ENCODE measurements around the gene TERB1. TPM values are rescaled to one million over a fixed set of nuclear protein-coding genes. Genes with fewer than 3 reads are reported as not detected.
A peak's percentile ranks its signal among the peaks of the same experiment; 100 is the strongest.

The TERB1 gene
- total and polyA plus RNA-seq, 2 of the 13 experiments (the other 11 are each of a cell fraction or from before 2014, with no cell fraction given): not detected

DNA sequence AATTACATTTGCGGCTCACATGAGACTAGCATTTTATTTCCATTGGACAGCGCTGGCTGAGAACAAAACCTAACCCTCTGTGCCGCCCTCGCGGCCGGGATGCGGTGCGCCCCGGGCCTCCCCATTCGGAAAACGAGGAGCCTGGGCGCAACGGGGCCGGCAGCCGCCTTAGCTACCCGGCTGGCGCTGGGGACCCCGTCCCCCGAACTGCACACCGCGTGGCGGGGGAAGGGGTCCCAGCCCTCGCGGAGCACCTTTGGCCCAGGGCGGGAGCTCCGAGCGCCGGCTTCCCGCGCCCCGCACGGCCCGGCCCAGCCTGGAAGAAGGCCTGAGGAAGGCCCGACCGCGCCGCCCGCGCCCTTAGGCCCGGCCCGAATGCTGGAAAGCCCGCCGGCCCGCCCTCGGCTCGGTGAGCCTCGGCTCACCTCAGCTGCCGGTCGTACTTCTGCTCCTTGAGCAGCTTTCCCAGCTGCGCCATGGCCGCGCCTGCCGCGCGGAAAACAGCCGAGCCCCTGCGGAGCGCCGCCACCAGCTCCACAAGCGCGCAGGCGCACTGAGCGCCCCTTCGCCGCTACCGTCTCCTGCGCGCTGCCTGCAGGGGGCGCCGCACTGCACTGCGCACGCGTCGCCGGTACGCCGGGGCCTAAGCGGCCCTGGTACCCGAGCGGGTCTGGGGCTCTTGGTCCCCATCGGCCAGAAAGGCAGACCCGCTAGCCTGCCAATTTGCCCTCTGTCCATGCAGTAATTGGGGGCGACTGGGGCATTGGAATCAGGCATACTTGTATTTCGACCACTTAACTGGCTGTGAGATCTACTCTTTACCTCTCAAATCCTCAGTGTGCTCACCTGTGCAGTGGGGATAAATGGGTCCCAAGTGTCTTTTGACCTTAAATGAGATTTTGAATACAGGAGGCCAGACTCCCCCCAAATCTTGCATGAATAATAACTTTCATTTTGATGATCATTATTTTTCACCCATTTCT lies 29.3 kb upstream of the TERB1 start, which contains the start of gene NAE1 (continued):
- TF ChIP-seq ZKSCAN8 (CRISPR knock-in tag; IDR thresholded peaks at IDR 0.05; ENCODE audit: borderline replicate concordance) (0 out of 2 replicates have a peak, but pooled peaks have one; percentile 40), SIX1 (CRISPR knock-in tag; IDR thresholded peaks at IDR 0.05; ENCODE audit: borderline replicate concordance) (no peak; the same call in 1 of the 2 replicates), ZNF367 (CRISPR knock-in tag; IDR thresholded peaks at IDR 0.05; ENCODE audit: borderline replicate concordance) (peak; percentile 96; the same call in 1 of the 2 replicates), ATAD3A (CRISPR knock-in tag; IDR thresholded peaks at IDR 0.05) (no peak), SNAPC2 (CRISPR knock-in tag; IDR thresholded peaks at IDR 0.05) (no peak), ZNF484 (CRISPR knock-in tag; IDR thresholded peaks at IDR 0.05; ENCODE audit: borderline replicate concordance, low read depth) (no peak), NFKB2 (CRISPR knock-in tag; IDR thresholded peaks at IDR 0.05; ENCODE audit: borderline replicate concordance) (peak; percentile 99; the same call in 1 of the 2 replicates), SATB2 (CRISPR knock-in tag; IDR thresholded peaks at IDR 0.05) (peak; percentile 98), ARNT (IDR thresholded peaks at IDR 0.05) (no peak), NCOR1 (IDR thresholded peaks at IDR 0.05; ENCODE audit: borderline replicate concordance, low read length) (no peak), NR2F6 (IDR thresholded peaks at IDR 0.05) (no peak), NR2F6 (CRISPR knock-in tag; IDR thresholded peaks at IDR 0.05) (peak; percentile 45; the same call in 1 of the 2 replicates), HNRNPLL (IDR thresholded peaks at IDR 0.05; ENCODE audit: low read depth, low read length, poor library complexity, severe bottlenecking) (peak; percentile 96), PRPF4 (IDR thresholded peaks at IDR 0.05; ENCODE audit: low read depth, low read length, poor library complexity, severe bottlenecking) (no peak), ZNF10 (CRISPR knock-in tag; IDR thresholded peaks at IDR 0.05; ENCODE audit: borderline replicate concordance, low read depth) (no peak), ZBTB7A (CRISPR knock-in tag; IDR thresholded peaks at IDR 0.05) (peak; percentile 82), CBX1 (IDR thresholded peaks at IDR 0.05; ENCODE audit: low read depth) (no peak), PPARG (CRISPR knock-in tag; conservative IDR thresholded peaks at IDR 0.05) (no peak; the same call in 1 of the 2 replicates), BRCA1 (CRISPR knock-in tag; IDR thresholded peaks at IDR 0.05) (peak; percentile 98), TOE1 (CRISPR knock-in tag; IDR thresholded peaks at IDR 0.05) (peak; percentile 26; the same call in 1 of the 2 replicates), ZKSCAN1 (IDR thresholded peaks at IDR 0.05; ENCODE audit: low read length) (no peak), RNF2 (conservative IDR thresholded peaks at IDR 0.05; ENCODE audit: low read depth) (peak; percentile 95), ZNF34 (CRISPR knock-in tag; IDR thresholded peaks at IDR 0.05; ENCODE audit: borderline replicate concordance) (no peak; the same call in 1 of the 2 replicates)
- TF ChIP-seq, protein P1, sequence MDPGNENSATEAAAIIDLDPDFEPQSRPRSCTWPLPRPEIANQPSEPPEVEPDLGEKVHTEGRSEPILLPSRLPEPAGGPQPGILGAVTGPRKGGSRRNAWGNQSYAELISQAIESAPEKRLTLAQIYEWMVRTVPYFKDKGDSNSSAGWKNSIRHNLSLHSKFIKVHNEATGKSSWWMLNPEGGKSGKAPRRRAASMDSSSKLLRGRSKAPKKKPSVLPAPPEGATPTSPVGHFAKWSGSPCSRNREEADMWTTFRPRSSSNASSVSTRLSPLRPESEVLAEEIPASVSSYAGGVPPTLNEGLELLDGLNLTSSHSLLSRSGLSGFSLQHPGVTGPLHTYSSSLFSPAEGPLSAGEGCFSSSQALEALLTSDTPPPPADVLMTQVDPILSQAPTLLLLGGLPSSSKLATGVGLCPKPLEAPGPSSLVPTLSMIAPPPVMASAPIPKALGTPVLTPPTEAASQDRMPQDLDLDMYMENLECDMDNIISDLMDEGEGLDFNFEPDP (CRISPR knock-in tag; conservative IDR thresholded peaks at IDR 0.05): 0 out of 2 replicates have a peak, but pooled peaks have one; percentile 91
- TF ChIP-seq, protein P2, sequence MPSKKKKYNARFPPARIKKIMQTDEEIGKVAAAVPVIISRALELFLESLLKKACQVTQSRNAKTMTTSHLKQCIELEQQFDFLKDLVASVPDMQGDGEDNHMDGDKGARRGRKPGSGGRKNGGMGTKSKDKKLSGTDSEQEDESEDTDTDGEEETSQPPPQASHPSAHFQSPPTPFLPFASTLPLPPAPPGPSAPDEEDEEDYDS (CRISPR knock-in tag; IDR thresholded peaks at IDR 0.05): peak; percentile 82
- TF ChIP-seq, protein P3, sequence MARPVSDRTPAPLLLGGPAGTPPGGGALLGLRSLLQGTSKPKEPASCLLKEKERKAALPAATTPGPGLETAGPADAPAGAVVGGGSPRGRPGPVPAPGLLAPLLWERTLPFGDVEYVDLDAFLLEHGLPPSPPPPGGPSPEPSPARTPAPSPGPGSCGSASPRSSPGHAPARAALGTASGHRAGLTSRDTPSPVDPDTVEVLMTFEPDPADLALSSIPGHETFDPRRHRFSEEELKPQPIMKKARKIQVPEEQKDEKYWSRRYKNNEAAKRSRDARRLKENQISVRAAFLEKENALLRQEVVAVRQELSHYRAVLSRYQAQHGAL (CRISPR knock-in tag; IDR thresholded peaks at IDR 0.05; ENCODE audit: not compliant biosample characterization): peak; percentile 99
- TF ChIP-seq, protein P4, sequence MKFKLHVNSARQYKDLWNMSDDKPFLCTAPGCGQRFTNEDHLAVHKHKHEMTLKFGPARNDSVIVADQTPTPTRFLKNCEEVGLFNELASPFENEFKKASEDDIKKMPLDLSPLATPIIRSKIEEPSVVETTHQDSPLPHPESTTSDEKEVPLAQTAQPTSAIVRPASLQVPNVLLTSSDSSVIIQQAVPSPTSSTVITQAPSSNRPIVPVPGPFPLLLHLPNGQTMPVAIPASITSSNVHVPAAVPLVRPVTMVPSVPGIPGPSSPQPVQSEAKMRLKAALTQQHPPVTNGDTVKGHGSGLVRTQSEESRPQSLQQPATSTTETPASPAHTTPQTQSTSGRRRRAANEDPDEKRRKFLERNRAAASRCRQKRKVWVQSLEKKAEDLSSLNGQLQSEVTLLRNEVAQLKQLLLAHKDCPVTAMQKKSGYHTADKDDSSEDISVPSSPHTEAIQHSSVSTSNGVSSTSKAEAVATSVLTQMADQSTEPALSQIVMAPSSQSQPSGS (CRISPR knock-in tag; IDR thresholded peaks at IDR 0.05): peak; percentile 75; the same call in 1 of the 2 replicates
